K562 (cell line): ENCODE measurements around the gene CEMP1. TPM values are rescaled to one million over a fixed set of nuclear protein-coding genes. Genes with fewer than 3 reads are reported as not detected.

Experiments used
- CAMTA2 ChIP-seq: fragments of 250-450 bp; sonication (Bioruptor Pico); conservative IDR thresholded peaks from 2 replicates; pipeline ENCODE4 v1.5.1; 2022
- CBX2 ChIP-seq: fragments of 200-600 bp; sonication (generic); IDR thresholded peaks from one replicate; pipeline ENCODE4 v1.6.1; 2012; ENCODE audit warnings: mild to moderate bottlenecking, low read length, inconsistent platforms; ENCODE audit not compliant: insufficient read depth, poor library complexity, severe bottlenecking
- CHD4 ChIP-seq: fragments of 200-600 bp; sonication (generic); IDR thresholded peaks from 3 replicates; pipeline ENCODE4 v1.6.1; 2012; ENCODE audit warnings: low read depth, mild to moderate bottlenecking, mixed read lengths, low read length, inconsistent platforms; ENCODE audit not compliant: insufficient read depth, insufficient replicate concordance, poor library complexity, severe bottlenecking
- CTBP1 ChIP-seq: fragments of 450-650 bp; IDR thresholded peaks from 2 replicates; pipeline ENCODE4 v1.6.1; 2016; ENCODE audit warnings: borderline replicate concordance
- ELK1 ChIP-seq: sonication (generic); formaldehyde crosslinking; IDR thresholded peaks from 2 replicates; pipeline ENCODE4 v1.8.1; 2022; ENCODE audit warnings: missing genetic modification reagents
- ESRRA ChIP-seq: fragments of 450-650 bp; IDR thresholded peaks from 2 replicates; pipeline ENCODE4 v1.6.1; 2014; ENCODE audit warnings: low read depth, mild to moderate bottlenecking, moderate library complexity, borderline replicate concordance
- GTF2E2 ChIP-seq: fragments of 200-800 bp; sonication (Bioruptor generic); IDR thresholded peaks from 2 replicates; pipeline ENCODE4 v1.6.1; 2016; ENCODE audit warnings: missing genetic modification characterization, missing compliant biosample characterization
- HDGF ChIP-seq: fragments of 450-650 bp; IDR thresholded peaks from 2 replicates; pipeline ENCODE4 v1.6.1; 2016
- IFI16 ChIP-seq: fragments of 250-450 bp; sonication (Bioruptor Pico); IDR thresholded peaks from 2 replicates; pipeline ENCODE4 v2.1.2; 2022; ENCODE audit warnings: mild to moderate bottlenecking, inconsistent platforms
- ILK ChIP-seq: fragments of 450-650 bp; IDR thresholded peaks from 2 replicates; pipeline ENCODE4 v1.6.1; 2016; ENCODE audit warnings: missing genetic modification characterization, low read depth, mild to moderate bottlenecking, missing compliant biosample characterization, moderate library complexity, borderline replicate concordance
- KDM2B ChIP-seq: fragments of 250-450 bp; sonication (Bioruptor Pico); IDR thresholded peaks from 2 replicates; pipeline ENCODE4 v1.8.0; 2021; ENCODE audit warnings: mild to moderate bottlenecking, moderate library complexity
- LEF1 ChIP-seq: fragments of 450-650 bp; IDR thresholded peaks from 2 replicates; pipeline ENCODE4 v1.6.1; 2016; ENCODE audit warnings: mild to moderate bottlenecking
- MCM5 ChIP-seq: fragments of 450-650 bp; IDR thresholded peaks from 2 replicates; pipeline ENCODE4 v1.6.1; 2016; ENCODE audit warnings: low read depth
- MED1 ChIP-seq: sonication (generic); formaldehyde crosslinking; IDR thresholded peaks from 2 replicates; pipeline ENCODE4 v1.8.1; 2023; ENCODE audit warnings: missing genetic modification reagents, borderline replicate concordance
- NUFIP1 ChIP-seq: fragments of 450-650 bp; IDR thresholded peaks from 2 replicates; pipeline ENCODE4 v1.6.1; 2018; ENCODE audit not compliant: partially characterized antibody
- POLR2B ChIP-seq: fragments of 450-650 bp; IDR thresholded peaks from 2 replicates; pipeline ENCODE4 v1.6.1; 2018; ENCODE audit warnings: low read depth; ENCODE audit not compliant: partially characterized antibody
- POLR2H ChIP-seq: IDR thresholded peaks from 2 replicates; pipeline ENCODE4 v1.6.1; 2016; ENCODE audit warnings: missing genetic modification characterization, low read depth, mild to moderate bottlenecking, control low read depth, missing compliant biosample characterization, moderate library complexity
- PPARD ChIP-seq: fragments of 250-450 bp; sonication (Bioruptor Pico); IDR thresholded peaks from 2 replicates; pipeline ENCODE4 v1.8.0; 2022; ENCODE audit warnings: inconsistent platforms, mild to moderate bottlenecking, moderate library complexity
- PRMT5 ChIP-seq: sonication (generic); formaldehyde crosslinking; IDR thresholded peaks from 2 replicates; pipeline ENCODE4 v1.5.0; 2020; ENCODE audit warnings: missing genetic modification reagents
- TCF15 ChIP-seq: fragments of 250-450 bp; sonication (Bioruptor Pico); IDR thresholded peaks from 2 replicates; pipeline ENCODE4 v1.8.0; 2022; ENCODE audit warnings: moderate library complexity, mild to moderate bottlenecking, inconsistent platforms
- ZNF12 ChIP-seq: sonication (generic); formaldehyde crosslinking; IDR thresholded peaks from 2 replicates; pipeline ENCODE4 v1.4.0; 2020; ENCODE audit warnings: mild to moderate bottlenecking, missing genetic modification reagents
- ZNF232 ChIP-seq: sonication (generic); formaldehyde crosslinking; IDR thresholded peaks from 2 replicates; pipeline ENCODE4 v1.8.0; 2022; ENCODE audit warnings: mild to moderate bottlenecking, missing genetic modification reagents
- ZNF324 ChIP-seq: fragments of 250-450 bp; sonication (Bioruptor Pico); IDR thresholded peaks from 2 replicates; pipeline ENCODE4 v1.4.0; 2020; ENCODE audit warnings: mild to moderate bottlenecking
- ZNF431 ChIP-seq: sonication (generic); formaldehyde crosslinking; IDR thresholded peaks from 2 replicates; pipeline ENCODE4 v1.8.0; 2022; ENCODE audit warnings: mild to moderate bottlenecking, missing genetic modification reagents
- ZNF589 ChIP-seq: fragments of 200-800 bp; sonication (Bioruptor generic); IDR thresholded peaks from 2 replicates; pipeline ENCODE4 v1.6.1; 2016; ENCODE audit warnings: low read depth, missing genetic modification characterization, missing compliant biosample characterization
- ZNF778 ChIP-seq: fragments of 450-650 bp; formaldehyde crosslinking; IDR thresholded peaks from 2 replicates; pipeline ENCODE4 v1.4.0; 2020; ENCODE audit warnings: mild to moderate bottlenecking, moderate library complexity
- polyA plus RNA-seq, 8 experiments: library from polyadenylated mRNA; depleted of rRNA in 4 of 8; stranded (reverse) in 5 of 8; unstranded in 3 of 8; fragments of >200 nt; fragmentation: Nextera tagmentation in 2 of 8; fragmentation: Illumina TruSeq in 1 of 8; extraction: Ambion mirVana in 2 of 8; extraction: Trizol in 1 of 8; gene quantifications; 2 replicates each; pipeline versions ENCODE4 v1.2.1 to v1.2.3, GENCODE V29; 2011 to 2014; ENCODE audit warnings: inconsistent platforms in 1 of 8, missing spikeins in 1 of 8
- total RNA-seq, 7 experiments: library from RNA; depleted of rRNA in 6 of 7; stranded (reverse); fragments of >200 nt in 6 of 7; fragmentation: Illumina TruSeq in 2 of 7; extraction: Trizol in 2 of 7; gene quantifications; 2 replicates each; pipeline versions ENCODE4 v1.2.1 to v1.2.3, GENCODE V29; 2011 to 2021; ENCODE audit warnings: low replicate concordance in 1 of 7
- TF ChIP-seq, protein P1 (sequence below): sonication (generic); formaldehyde crosslinking; IDR thresholded peaks from 2 replicates; pipeline ENCODE4 v1.8.1; 2022; ENCODE audit warnings: missing genetic modification reagents
- TF ChIP-seq, protein P2 (sequence below): sonication (generic); formaldehyde crosslinking; IDR thresholded peaks from 2 replicates; pipeline ENCODE4 v1.8.0; 2022; ENCODE audit warnings: mild to moderate bottlenecking, missing genetic modification reagents
- TF ChIP-seq, protein P3 (sequence below): fragments of 250-450 bp; sonication (Bioruptor Pico); IDR thresholded peaks from 2 replicates; pipeline ENCODE4 v1.9.0; 2021; ENCODE audit warnings: mild to moderate bottlenecking

Gene CEMP1
- total and polyA plus RNA-seq, 9 of the 15 experiments (the other 6 are each of a cell fraction or from before 2014, with no cell fraction given): 0.05 to 0.45 TPM; not detected in 7

DNA sequence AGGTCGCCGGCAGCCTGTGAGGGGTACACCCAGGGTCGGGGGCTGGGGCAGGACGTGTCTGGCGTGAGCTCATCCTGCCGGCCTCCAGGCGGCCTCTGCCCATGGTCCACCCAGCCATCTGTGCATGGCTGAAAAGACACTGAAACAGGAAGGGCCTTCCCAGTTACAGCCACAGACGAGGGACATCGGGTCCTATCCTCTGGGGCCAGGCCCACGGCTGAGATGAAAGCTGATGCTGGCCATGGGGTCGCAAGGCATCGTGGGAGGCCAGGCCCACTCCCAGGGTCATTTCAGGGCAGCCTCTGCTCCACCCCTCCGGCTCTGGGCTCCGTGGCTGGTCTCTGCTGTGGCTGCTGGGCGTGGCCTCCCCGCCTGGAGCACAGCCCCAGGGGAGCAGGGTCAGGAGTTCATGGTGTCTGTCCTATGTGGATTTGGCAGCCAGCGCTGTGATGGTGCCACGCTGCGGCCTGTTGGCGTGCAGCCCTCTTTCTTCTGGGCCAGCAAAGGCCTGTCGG, 34.0 kb downstream of the CEMP1 start (continued):
- TF ChIP-seq, protein P1, sequence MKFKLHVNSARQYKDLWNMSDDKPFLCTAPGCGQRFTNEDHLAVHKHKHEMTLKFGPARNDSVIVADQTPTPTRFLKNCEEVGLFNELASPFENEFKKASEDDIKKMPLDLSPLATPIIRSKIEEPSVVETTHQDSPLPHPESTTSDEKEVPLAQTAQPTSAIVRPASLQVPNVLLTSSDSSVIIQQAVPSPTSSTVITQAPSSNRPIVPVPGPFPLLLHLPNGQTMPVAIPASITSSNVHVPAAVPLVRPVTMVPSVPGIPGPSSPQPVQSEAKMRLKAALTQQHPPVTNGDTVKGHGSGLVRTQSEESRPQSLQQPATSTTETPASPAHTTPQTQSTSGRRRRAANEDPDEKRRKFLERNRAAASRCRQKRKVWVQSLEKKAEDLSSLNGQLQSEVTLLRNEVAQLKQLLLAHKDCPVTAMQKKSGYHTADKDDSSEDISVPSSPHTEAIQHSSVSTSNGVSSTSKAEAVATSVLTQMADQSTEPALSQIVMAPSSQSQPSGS: no peak
- TF ChIP-seq CHD4 (no peak), ZNF12 (CRISPR knock-in tag) (no peak), PRMT5 (CRISPR knock-in tag) (no peak), CBX2 (no peak), IFI16 (CRISPR knock-in tag) (no peak), ZNF324 (no peak), POLR2B (no peak), POLR2H (tag) (no peak), ELK1 (CRISPR knock-in tag) (no peak), ZNF589 (CRISPR knock-in tag) (no peak), GTF2E2 (tag) (no peak), CTBP1 (peak; percentile 81), LEF1 (0 out of 2 replicates have a peak, but pooled peaks have one; percentile 41), NUFIP1 (no peak), HDGF (no peak), TCF15 (CRISPR knock-in tag) (no peak), PPARD (CRISPR knock-in tag) (no peak), ILK (no peak), ESRRA (peak; percentile 28; the same call in 1 of the 2 replicates), MED1 (no peak), MCM5 (no peak), ZNF778 (no peak), ZNF431 (CRISPR knock-in tag) (no peak), ZNF232 (CRISPR knock-in tag) (peak; percentile 98), KDM2B (CRISPR knock-in tag) (no peak), CAMTA2 (no peak)
- TF ChIP-seq, protein P2, sequence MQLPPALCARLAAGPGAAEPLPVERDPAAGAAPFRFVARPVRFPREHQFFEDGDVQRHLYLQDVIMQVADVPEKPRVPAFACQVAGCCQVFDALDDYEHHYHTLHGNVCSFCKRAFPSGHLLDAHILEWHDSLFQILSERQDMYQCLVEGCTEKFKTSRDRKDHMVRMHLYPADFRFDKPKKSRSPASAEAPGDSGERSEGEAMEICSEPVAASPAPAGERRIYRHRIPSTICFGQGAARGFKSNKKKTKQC (CRISPR knock-in tag): no peak
- TF ChIP-seq, protein P3, sequence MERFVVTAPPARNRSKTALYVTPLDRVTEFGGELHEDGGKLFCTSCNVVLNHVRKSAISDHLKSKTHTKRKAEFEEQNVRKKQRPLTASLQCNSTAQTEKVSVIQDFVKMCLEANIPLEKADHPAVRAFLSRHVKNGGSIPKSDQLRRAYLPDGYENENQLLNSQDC (CRISPR knock-in tag): no peak
